NCI-H2029 treated with DMSO at 0.1 percent for 48 hours (cell line): Measurements from ENCODE around the gene DCDC2C.
"Not testable (repeated sequence)": the region's sequence is repeated elsewhere in the genome, so short reads cannot be mapped to it uniquely, and the experiment has no call there.

Experiments used
- DNase-seq: peaks from one replicate; lab custom pipeline; 2025; lab: John Stamatoyannopoulos, UW

The DCDC2C gene

DNA sequence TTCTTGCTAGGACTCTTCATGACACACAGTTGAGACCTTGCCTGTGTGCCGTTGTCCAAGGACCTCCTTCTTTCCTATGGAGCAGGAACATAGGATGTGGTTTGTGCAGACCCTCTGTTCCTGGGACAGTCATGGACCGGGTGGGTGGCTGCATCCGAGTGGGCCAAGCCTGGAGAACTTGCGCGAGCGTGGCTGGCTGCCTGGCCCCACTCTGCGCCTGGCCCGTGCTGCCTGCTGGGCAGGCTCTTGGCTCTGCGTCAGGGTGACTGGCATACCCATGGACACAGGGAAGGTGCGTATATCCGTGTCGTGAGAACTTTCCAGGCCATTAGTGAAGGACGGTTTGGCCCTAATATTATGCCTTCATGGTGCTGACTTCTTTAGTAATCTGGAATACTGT is 68.2 kb downstream of the DCDC2C start:
- DNase-seq: no peak

DNA sequence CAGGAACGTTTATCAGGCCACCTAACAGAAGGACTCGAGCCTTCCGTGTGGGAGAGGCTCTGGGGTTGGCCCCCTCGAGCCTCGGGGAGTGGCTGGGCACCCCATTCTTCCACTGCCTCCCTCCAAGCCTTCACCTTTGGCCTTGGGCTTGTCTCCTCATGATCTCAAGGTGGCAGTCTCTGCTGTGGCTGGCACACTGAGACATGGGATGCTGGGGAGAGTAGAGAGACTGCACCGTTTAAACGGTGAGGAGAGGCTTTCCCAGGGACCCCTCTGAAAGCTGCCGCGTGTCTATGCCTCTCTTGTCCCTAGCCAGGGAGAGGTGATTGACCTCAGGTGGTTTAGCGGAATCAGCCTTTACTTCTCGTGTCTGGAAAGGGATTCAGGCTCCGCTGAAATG is 71.0 kb downstream of the DCDC2C start:
- DNase-seq: no peak

DNA sequence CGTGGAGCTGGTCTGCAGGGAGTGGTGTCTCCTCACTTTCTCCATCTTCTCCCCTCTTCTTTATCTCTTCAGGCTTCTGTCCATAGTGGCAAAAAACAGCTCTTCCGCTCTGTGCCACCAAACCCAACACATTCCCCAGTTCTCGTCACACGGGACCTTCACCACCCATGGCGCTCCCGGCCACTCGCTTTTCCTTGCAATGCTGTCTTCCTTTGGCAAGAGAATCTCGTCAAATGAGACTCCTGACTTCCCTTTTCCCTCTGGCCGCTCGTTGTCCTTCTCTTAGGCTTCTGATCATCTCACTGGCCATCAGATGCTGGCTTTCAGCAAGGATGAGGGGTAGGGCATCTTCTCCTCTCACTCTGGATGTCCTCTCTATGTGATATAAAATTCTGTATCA is 72.9 kb downstream of the DCDC2C start:
- DNase-seq: no peak

DNA sequence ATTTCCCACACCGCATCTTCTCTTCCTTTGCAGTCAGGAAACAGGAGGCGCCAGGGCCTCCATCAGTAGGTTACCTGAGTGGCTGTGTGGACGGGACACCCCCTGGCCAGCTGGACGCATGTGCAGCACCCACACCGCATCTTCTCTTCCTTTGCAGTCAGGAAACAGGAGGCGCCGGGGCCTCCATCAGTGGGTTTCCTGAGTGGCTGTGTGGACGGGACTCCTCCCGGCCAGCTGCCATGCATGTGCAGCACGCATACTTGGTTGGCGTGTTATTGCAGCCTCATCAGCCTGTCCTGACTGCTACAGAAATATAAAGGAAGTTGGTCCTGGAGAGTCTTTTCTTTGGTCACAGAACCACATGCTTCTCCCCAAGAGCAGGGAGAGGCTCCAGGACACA is 74.6 kb downstream of the DCDC2C start:
- DNase-seq: no peak

DNA sequence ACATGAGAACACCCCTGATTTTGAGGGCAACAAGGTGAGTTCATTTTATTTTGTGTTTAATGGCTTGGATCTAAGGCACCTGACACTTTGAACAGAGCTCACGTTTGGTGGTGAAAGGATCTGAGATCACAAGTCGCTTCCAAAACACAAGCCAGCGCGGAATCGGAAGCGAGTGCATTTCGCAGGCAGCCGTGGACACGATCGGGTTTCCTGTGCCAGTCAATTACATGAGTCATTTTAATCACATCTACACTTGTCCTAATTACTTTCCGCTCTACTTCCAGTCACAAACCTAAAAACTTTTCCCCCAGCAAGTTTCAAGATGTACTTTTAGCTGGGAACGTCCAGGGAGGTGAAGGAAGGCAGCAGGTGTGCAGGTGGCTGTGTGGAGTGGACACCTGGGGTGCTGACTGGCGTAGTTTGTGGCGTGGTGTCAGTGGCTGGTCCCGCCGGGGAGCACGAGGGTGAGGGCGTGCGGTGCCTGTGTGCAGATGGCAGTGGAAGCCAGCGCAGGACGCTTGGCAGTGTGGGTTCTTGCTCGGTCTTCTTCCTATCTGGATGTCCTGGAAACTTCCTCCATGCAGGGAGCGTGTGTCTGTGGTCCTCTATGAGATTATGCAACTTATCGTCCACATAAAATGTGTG is 75.6 kb downstream of the DCDC2C start:
- no peak for DNase-seq

DNA sequence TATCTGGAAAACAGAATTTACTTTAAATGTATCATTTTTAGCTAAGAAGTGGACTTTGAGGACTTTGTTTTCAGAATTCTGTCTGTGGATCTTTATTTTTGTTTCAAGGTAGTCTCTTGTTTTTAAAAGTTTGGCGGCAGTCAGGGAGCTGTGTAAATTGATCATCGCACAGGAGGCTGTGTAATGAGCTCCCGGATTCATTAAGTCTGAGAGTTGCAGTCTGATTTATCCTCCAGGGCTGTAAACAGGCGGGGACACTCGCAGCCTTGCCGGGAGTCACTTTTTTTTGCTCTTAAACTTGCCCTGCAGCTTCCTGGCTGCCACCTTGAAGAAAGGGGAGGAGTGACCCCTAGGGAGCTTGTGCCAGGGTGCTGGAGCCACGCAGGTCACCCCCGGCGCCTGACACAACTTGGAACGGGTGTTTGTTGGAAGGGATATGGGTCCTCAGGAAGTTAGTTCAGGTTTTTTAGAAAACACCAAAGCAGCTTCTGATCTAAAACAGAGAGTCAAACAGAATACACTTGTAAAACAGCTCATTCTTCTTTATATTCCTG is 76.2 kb downstream of the DCDC2C start:
- DNase-seq: no peak

DNA sequence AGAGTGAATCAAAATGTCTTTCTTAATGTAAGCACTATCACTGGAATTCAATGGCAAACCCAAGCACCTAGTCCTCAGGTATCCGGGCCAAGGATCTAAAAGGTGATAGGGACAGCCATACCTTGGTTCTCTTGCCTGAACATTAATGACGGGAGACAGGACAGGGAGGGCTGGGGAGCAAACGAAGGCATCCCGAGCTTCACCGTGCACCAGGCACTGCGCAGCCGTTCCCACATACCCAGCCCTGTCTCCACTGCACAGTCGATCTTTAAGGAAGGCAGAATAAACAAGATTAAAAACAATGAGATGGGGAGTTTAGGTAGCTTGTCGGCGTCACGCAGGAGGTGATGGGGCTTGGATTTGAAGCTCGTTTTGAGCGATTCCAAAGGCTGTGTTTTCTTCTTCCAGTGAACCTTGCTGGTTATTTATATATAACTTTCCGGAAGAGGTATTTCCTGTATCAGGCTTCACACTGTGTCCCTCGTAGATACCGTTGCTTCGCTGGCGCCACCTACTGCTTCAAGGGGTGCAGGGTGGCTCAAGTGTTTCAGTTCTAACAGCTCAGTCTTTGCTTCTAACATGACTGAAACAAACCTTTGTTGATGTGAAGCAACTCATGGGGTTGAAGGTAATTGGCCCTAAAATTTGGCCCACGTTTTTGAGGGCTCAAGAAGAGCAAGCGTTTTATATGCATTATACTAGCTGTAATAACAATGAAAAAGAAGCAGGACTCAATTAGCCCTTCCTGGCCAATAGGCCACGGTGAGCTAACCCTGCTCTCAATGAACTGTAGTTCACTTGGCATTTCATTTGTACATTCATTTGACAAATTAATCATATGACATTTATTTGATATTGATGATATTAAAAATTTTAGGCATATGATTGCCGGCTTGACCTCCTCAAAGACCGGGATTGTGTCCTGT is 77.4 kb downstream of the DCDC2C start:
- DNase-seq: peak; percentile 59

DNA sequence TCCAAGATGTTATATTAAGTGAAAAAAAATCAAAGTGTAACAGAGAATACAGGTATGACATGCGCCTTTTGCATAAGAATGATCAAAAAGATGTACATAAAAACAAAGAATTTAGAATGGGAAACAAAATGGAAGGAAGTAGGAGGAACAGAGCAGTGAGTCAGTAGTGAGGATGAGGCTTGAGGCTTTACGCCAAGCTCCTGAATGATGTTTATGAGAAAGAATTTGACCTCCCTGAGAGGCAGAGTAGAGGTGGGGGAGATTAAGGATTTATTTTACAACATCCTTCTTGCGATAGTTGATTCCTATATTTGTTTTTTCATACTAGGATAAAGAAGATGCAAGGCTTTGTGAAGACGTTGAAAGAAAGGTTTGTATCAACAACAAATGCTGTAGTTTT is 81.4 kb downstream of the DCDC2C start:
- DNase-seq: no peak

DNA sequence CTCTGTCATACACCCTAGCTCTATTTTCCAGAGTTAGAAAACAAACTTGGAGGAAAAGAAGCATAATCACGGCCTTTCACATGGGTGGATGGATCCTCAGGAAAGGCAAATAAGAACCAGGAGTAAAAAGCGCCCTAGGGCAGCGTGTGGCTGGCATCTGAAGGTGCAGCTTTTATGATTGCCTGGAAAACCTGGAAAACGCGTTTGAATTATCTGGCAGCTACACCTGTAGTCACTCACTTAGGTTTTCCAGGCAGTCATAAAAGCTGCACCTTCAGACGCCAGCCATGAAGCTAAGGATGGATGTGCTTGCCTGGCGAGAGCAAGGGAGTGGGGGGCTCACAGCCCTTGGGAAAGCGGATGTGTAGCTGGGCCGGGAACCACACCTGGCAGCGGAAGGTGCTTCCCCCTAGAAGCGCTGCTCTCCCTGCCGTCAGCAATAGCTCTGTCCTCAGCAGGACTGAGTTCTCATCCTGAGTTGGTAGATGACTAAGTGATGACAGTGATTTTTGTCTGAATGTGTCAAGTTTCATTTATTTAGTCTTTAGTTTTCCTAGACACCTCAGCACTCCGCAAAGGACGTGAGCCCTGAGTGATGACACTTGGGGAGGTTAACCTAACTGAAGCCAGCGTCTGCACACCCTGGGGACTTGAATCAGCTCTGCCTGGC is 82.0 kb downstream of the DCDC2C start:
- DNase-seq: no peak

DNA sequence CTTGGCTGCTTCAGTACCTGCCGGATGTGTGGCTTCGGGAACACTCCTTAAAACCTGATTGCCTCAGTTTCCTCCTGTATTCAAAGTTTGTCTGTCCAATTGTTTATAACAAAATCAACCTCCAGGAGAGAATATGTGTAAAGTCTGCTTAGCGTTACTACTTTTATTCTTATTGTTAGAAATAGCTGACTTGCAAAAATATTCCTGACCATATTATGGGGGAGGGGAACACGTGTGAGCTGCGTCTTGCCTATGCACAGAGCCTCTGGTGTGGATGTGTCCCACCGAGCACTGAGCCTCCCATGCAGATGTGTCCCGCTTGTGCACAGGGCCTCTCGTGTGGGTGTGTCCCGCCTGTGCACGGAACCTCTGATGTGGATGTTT is 82.5 kb downstream of the DCDC2C start:
- DNase-seq: no peak

DNA sequence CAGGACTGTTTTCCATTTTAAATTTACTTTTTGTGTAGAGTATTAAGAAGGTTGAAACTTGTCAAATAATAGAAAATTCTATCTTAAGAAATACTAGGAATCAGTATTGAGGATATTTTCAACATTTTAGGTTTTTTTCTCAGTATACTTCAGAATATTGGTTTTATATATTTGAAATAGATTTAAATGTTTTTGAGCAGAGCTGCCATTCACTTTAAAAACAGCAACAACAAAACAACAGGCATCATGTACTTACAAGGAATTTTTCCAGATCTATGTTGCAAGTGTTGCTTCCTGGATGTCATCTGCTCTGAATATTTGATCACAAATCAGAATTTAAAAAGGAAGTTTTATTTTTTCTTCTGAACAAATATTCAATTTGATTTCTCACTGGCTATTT is 84.4 kb downstream of the DCDC2C start:
- no peak for DNase-seq

DNA sequence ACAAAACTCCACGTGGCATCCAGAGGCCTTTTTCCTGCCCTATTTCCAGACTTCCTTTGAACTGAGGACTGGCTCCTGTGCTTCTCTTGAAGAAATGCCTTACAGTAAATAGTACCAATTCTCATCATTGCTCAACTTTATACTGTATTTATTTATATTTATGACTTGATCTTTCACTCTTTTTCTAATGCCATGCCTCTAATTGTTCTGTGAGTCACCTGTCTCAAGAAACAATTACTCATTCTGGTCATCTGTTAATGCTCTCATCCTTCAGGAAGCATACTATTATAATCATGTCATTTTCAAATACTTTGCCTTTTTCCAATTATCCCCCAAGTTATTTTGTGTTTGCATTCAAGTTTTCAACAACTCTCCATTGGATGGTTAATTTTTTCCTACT is 85.9 kb downstream of the DCDC2C start:
- no peak for DNase-seq

DNA sequence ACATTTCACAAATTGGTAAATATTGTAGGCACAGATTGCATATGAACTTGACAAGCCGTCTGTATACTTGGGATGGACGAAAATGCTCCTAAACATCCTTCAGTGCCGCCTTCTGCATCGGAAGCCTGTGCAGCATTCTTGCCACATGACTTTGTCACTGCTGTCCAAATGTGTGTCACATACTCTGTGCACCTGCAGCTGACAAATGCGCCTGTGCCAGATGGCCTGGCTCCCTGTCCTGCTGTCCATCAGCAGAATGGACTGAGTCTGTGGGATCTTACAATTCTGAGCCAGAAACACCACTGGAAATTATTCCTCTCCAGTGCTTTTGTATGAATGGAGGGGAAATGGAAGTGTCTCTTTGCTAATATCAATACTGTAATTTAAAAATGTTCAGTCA is 89.9 kb downstream of the DCDC2C start:
- DNase-seq: no peak

DNA sequence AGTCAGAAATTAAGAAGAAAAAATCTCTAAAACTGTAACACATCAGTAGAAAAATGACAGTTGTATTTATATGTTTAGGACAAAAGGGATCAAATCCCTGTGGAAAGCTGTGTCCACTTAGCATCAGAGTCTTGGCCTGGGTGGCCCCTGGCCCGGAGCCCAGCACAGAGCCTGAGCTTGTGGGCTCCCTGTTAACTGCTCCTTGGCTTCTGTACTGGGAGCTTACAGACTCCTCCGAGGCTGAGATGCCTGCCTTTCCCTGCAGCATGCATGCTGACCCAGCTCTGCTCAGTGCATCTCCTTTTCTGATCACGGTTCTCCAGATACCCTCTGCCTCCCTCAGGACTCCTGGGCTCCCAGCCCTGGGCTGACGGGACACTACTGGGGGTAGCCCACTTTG is 98.1 kb downstream of the DCDC2C start:
- DNase-seq: no peak

DNA sequence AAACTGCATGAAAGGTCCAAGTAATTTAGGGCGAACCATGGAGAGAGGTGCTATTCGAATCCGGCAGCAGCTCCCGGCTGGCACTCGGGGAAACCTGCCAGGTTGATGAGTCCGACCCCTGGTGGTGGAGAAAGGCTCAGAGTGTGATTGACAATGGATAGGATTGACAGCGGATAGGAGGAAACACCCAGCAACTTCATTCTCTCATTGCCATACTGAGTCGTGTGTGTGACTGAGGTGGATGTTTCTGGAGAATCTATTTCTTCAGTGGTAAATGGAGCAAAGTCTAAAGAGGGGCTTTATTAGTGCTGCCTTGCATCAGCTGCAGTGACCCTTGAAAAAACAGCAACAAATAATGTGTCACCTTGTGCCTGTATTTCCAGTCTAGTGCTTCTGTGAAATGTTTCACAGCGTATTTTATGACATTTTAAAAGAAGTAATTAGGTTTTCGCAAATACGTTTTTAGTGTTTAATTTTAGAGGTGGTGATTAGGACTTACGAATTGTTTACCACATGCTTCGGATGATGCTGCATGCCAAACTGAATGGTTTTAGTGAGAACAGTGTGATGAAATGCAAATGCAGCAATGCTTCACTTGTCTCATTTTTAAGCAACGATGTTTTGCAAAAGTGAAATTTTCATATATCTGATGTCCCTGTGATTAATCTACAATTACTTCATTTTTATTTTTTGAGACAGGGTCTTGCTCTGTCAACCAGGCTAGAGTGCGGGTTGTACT is 102.0 kb downstream of the DCDC2C start:
- no peak for DNase-seq

DNA sequence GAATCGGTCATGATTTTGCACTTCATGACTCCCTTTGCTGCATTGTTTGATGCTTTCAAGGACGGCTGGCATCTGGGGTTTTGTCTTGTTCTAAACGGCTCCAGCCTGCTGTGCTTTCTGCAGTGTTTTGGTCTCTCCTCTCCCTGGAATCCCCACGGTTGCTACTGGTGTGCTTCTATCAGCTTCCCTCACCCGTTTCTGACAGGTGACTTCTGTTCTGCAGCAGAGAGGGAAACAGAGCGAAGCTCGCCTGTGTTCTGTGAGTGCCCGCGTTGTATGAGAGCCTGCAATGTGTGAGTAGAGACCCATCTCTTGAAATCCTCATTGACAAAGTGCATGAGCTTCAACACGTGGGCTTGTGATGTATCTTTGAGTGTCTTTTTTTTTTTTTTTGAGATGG is 102.8 kb downstream of the DCDC2C start:
- no peak for DNase-seq

DNA sequence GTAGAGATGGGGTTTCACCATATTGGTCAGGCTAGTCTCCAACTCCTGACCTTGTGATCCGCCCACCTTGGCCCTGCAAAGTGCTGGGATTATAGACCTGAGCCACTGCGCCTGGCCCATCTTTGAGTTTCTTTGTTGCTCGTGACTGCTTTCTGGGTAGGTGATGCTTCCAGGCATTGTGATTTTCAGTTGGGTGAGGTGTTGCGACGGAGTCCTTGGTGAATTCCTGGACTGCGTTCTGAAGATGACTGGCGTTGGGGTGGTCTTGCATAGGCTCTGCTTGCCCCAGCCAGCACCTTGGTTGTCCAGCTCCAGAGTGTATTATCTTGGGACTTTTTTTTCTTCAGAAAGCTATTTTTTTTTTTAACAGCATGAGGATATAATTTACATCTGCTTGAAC is 103.4 kb downstream of the DCDC2C start:
- DNase-seq: no peak

DNA sequence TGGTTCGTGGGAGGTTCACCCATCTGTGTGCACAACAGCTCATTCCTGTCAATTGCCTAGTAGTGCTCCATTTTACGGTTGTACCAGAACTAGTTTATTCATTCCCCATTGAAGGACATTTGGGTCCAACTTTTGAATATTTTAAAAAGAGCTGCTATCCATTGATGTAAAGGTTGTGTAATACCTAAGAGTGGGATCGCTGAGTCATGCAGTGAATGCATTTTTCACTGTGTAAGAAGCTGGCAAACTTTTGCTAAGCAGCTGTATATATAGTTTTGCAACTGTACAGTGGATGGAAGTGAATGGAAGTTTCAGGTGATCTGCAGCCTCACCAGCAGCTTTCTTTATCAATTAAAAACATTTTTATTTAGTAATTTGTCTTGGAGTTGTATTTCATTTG is 104.5 kb downstream of the DCDC2C start:
- no peak for DNase-seq

DNA sequence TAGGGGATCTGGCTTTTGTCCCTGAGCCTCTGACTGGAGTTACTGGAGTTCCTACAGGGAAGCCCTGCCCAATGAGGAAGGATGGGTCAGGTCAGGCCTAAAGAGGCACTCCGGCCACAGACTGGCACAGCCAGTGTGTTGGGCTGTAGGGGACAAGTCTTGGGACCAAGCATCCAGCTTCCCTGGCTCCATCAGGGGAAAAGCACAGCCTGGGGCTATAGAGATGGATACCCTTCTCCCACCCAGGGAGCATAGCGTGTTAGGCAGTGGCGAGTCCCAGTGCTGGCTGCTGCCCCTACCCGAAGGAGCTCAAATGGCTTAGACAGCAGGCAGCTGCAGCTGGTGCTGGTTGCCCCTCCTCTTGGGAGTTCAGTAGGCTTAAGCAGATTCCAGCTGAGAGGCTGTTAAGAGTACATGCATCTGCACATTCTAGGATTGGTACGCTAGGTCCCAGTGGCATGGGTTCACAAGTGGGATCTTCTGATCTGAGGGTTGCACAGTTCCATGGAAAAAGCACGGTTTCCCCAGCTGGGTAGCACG is 111.4 kb downstream of the DCDC2C start:
- no peak for DNase-seq

DNA sequence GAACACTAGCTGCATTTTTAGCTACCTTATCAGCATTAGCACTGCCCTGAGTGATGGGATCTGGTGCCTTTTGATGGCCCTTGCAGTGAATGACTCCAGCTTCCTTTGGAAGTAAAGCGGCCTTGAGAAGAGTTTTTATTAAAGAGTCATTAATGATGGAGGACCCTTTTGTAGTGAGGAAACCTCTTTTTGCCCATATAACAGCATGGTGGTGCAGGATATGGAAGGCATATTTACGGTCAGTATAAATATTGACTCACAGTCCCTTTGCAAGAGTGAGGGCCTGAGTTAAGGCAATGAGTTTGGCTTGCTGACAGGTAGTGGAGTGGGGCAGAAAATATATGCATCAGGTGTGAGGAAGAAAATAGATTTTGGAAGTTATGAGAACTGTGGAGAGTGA is 113.8 kb downstream of the DCDC2C start:
- not testable (repeated sequence) for DNase-seq

DNA sequence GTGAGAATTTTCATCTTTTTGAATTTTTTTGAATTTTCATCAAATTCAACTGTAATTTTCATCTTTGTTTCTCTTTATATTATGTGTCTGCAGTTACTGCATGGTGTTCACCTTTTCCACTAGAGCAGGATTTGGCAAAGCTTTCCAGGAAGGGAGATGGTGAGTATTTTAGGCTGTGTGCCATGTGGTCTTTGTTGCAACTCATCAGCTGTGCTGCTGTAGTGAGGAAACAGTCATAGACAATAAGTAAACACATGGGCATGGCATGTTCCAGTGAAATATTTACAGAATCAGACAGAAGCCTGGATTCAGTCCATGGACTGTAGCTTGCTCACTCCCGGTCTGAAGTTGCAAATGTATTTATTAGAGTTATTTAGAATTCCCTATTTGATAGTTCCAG is 120.4 kb downstream of the DCDC2C start:
- peak; percentile 59 for DNase-seq
